ENCODE data around the gene EFCAB13.
A peak's percentile ranks its signal among the peaks of the same experiment; 100 is the strongest.

EFCAB13 gene

GRCh38 chr17:47315451-47316266, 8.1 kb upstream of the EFCAB13 start:
- Histone ChIP-seq H3K36me3 (ENCODE audit: control insufficient read depth, insufficient read depth, low read length) (no peaks in the 10 kb centered on the region), H3K27ac (ENCODE audit: low read depth, low read length) (no peak overlapping the region), H3K9me3 (ENCODE audit: control insufficient read depth, insufficient read depth, low read length) (no peaks in the 10 kb centered on the region)

GRCh38 chr17:47316311-47316710, 7.4 kb upstream of the EFCAB13 start:
- Histone ChIP-seq H3K4me1 (ENCODE audit: control insufficient read depth, insufficient read depth, low read length) (no peaks in the 10 kb centered on the region), H3K27ac (ENCODE audit: low read depth, low read length) (no peak overlapping the region), H3K36me3 (ENCODE audit: control insufficient read depth, insufficient read depth, low read length) (no peaks in the 10 kb centered on the region), H3K4me3 (ENCODE audit: low read depth, low read length) (no peak overlapping the region), H3K9me3 (ENCODE audit: control insufficient read depth, insufficient read depth, low read length) (peaks cover 5% of the 10 kb centered on the region; the same call in 1 of the 2 replicates), H3K27me3 (ENCODE audit: control insufficient read depth, insufficient read depth, low read length) (no peaks in the 10 kb centered on the region), H3K9ac (ENCODE audit: low read depth, low read length) (no peak overlapping the region)

More at GRCh38 chr17:47315451-47316266, 8.1 kb upstream of the EFCAB13 start:
- Histone ChIP-seq H3K4me3 (ENCODE audit: low read depth, low read length) (no peak overlapping the region), H3K4me1 (ENCODE audit: control insufficient read depth, insufficient read depth, low read length) (no peaks in the 10 kb centered on the region), H3K27me3 (ENCODE audit: control insufficient read depth, insufficient read depth, low read length) (no peaks in the 10 kb centered on the region), H3K9ac (ENCODE audit: low read depth, low read length) (no peak overlapping the region)

GRCh38 chr17:47317119-47317518, 6.6 kb upstream of the EFCAB13 start:
- no peaks in the 10 kb centered on the region for H3K36me3 ChIP-seq (ENCODE audit: control insufficient read depth, insufficient read depth, low read length)
- H3K27ac ChIP-seq (ENCODE audit: low read depth, low read length): no peak overlapping the region
- H3K4me3 ChIP-seq (ENCODE audit: low read depth, low read length): no peak overlapping the region
- H3K9me3 ChIP-seq (ENCODE audit: control insufficient read depth, insufficient read depth, low read length): peaks cover 5% of the 10 kb centered on the region; the same call in 1 of the 2 replicates
- no peaks in the 10 kb centered on the region for H3K27me3 ChIP-seq (ENCODE audit: control insufficient read depth, insufficient read depth, low read length)
- H3K4me1 ChIP-seq (ENCODE audit: control insufficient read depth, insufficient read depth, low read length): no peaks in the 10 kb centered on the region
- no peak overlapping the region for H3K9ac ChIP-seq (ENCODE audit: low read depth, low read length)

- Histone ChIP-seq H3K4me1 (ENCODE audit: control insufficient read depth, insufficient read depth, low read length) (no peaks in the 10 kb centered on the region), H3K27ac (ENCODE audit: low read depth, low read length) (no peak overlapping the region), H3K9ac (ENCODE audit: low read depth, low read length) (no peak overlapping the region), H3K4me3 (ENCODE audit: low read depth, low read length) (no peak overlapping the region), H3K36me3 (ENCODE audit: control insufficient read depth, insufficient read depth, low read length) (no peaks in the 10 kb centered on the region), H3K9me3 (ENCODE audit: control insufficient read depth, insufficient read depth, low read length) (peaks cover 5% of the 10 kb centered on the region; the same call in 1 of the 2 replicates), H3K27me3 (ENCODE audit: control insufficient read depth, insufficient read depth, low read length) (peaks cover 9% of the 10 kb centered on the region; the same call in 1 of the 2 replicates)
These were observed 5.4 kb upstream of the EFCAB13 start for GRCh38 chr17:47318197-47318918.

- H3K27ac ChIP-seq (ENCODE audit: low read depth, low read length): no peak overlapping the region
- peaks cover 5% of the 10 kb centered on the region; the same call in 1 of the 2 replicates for H3K9me3 ChIP-seq (ENCODE audit: control insufficient read depth, insufficient read depth, low read length)
- no peak overlapping the region for H3K4me3 ChIP-seq (ENCODE audit: low read depth, low read length)
- no peaks in the 10 kb centered on the region; the same call in 1 of the 2 replicates for H3K4me1 ChIP-seq (ENCODE audit: control insufficient read depth, insufficient read depth, low read length)
- H3K36me3 ChIP-seq (ENCODE audit: control insufficient read depth, insufficient read depth, low read length): no peaks in the 10 kb centered on the region
- no peak overlapping the region for H3K9ac ChIP-seq (ENCODE audit: low read depth, low read length)
- H3K27me3 ChIP-seq (ENCODE audit: control insufficient read depth, insufficient read depth, low read length): peaks cover 18% of the 10 kb centered on the region
These were observed 2.8 kb upstream of the EFCAB13 start for GRCh38 chr17:47320879-47321502.

- Histone ChIP-seq H3K4me3 (ENCODE audit: low read depth, low read length) (peak overlapping the region; percentile 85), H3K27ac (ENCODE audit: low read depth, low read length) (no peak overlapping the region)
These were observed 667 bp downstream of the EFCAB13 start for GRCh38 chr17:47324224-47325020.

GRCh38 chr17:47325176-47325575, 1.4 kb downstream of the EFCAB13 start:
- Histone ChIP-seq H3K4me1 (ENCODE audit: control insufficient read depth, insufficient read depth, low read length) (peaks cover 6% of the 10 kb centered on the region), H3K4me3 (ENCODE audit: low read depth, low read length) (no peak overlapping the region), H3K9me3 (ENCODE audit: control insufficient read depth, insufficient read depth, low read length) (peaks cover 5% of the 10 kb centered on the region; the same call in 1 of the 2 replicates), H3K9ac (ENCODE audit: low read depth, low read length) (no peak overlapping the region), H3K36me3 (ENCODE audit: control insufficient read depth, insufficient read depth, low read length) (no peaks in the 10 kb centered on the region), H3K27ac (ENCODE audit: low read depth, low read length) (no peak overlapping the region), H3K27me3 (ENCODE audit: control insufficient read depth, insufficient read depth, low read length) (peaks cover 18% of the 10 kb centered on the region)

More at GRCh38 chr17:47324224-47325020, 667 bp downstream of the EFCAB13 start:
- H3K27me3 ChIP-seq (ENCODE audit: control insufficient read depth, insufficient read depth, low read length): peaks cover 18% of the 10 kb centered on the region
- peaks cover 5% of the 10 kb centered on the region; the same call in 1 of the 2 replicates for H3K9me3 ChIP-seq (ENCODE audit: control insufficient read depth, insufficient read depth, low read length)
- H3K9ac ChIP-seq (ENCODE audit: low read depth, low read length): peak overlapping the region; percentile 33; the same call in 1 of the 2 replicates
- H3K4me1 ChIP-seq (ENCODE audit: control insufficient read depth, insufficient read depth, low read length): peaks cover 4% of the 10 kb centered on the region
- no peaks in the 10 kb centered on the region for H3K36me3 ChIP-seq (ENCODE audit: control insufficient read depth, insufficient read depth, low read length)

GRCh38 chr17:47330548-47330947, 6.8 kb downstream of the EFCAB13 start:
- H3K27ac ChIP-seq (ENCODE audit: low read depth, low read length): no peak overlapping the region
- no peaks in the 10 kb centered on the region for H3K36me3 ChIP-seq (ENCODE audit: control insufficient read depth, insufficient read depth, low read length)
- H3K27me3 ChIP-seq (ENCODE audit: control insufficient read depth, insufficient read depth, low read length): no peaks in the 10 kb centered on the region
- H3K9ac ChIP-seq (ENCODE audit: low read depth, low read length): no peak overlapping the region
- H3K4me1 ChIP-seq (ENCODE audit: control insufficient read depth, insufficient read depth, low read length): peaks cover 6% of the 10 kb centered on the region; the same call in 1 of the 2 replicates
- no peak overlapping the region for H3K4me3 ChIP-seq (ENCODE audit: low read depth, low read length)
- no peaks in the 10 kb centered on the region for H3K9me3 ChIP-seq (ENCODE audit: control insufficient read depth, insufficient read depth, low read length)

- H3K9me3 ChIP-seq (ENCODE audit: control insufficient read depth, insufficient read depth, low read length): no peaks in the 10 kb centered on the region
- no peaks in the 10 kb centered on the region for H3K27me3 ChIP-seq (ENCODE audit: control insufficient read depth, insufficient read depth, low read length)
These were observed 8.5 kb downstream of the EFCAB13 start for GRCh38 chr17:47332287-47332686.

More at GRCh38 chr17:47332287-47332686, 8.5 kb downstream of the EFCAB13 start:
- Histone ChIP-seq H3K9ac (ENCODE audit: low read depth, low read length) (no peak overlapping the region), H3K36me3 (ENCODE audit: control insufficient read depth, insufficient read depth, low read length) (no peaks in the 10 kb centered on the region), H3K4me1 (ENCODE audit: control insufficient read depth, insufficient read depth, low read length) (peaks cover 6% of the 10 kb centered on the region; the same call in 1 of the 2 replicates), H3K27ac (ENCODE audit: low read depth, low read length) (no peak overlapping the region), H3K4me3 (ENCODE audit: low read depth, low read length) (no peak overlapping the region)
